Gastroesophageal sphincter (tissue), 4 donors: ENCODE results near the gene TTC8. TPM values are rescaled to one million over a fixed set of nuclear protein-coding genes. Genes with fewer than 3 reads are reported as not detected.
"Not testable (repeated sequence)": the region's sequence is repeated elsewhere in the genome, so short reads cannot be mapped to it uniquely, and the experiment has no call there.

Source experiments
- ATAC-seq: fragments of 150-250 bp; one replicate; pipeline ENCODE4 v1.9.1; 2016; ENCODE audit warnings: mild to moderate bottlenecking, moderate library complexity
- H3K27ac ChIP-seq, 4 donors: fragments of 200-600 bp; sonication (generic) in 3 of 4; 1 replicate in 3 of 4; 2 replicates in 1 of 4; pipeline ENCODE4 v1.5.1; 2016 to 2019
- H3K27me3 ChIP-seq: fragments of 200-600 bp; sonication (generic); one replicate; pipeline ENCODE4 v1.5.1; 2019
- H3K36me3 ChIP-seq, 2 donors: fragments of 200-600 bp; sonication (generic); one replicate each; pipeline ENCODE4 v1.5.1; 2019; ENCODE audit warnings: control low read depth in 1 of 2
- H3K4me1 ChIP-seq, 3 donors: fragments of 200-600 bp; sonication (generic); 1 replicate in 2 of 3; 2 replicates in 1 of 3; pipeline ENCODE4 v1.5.1; 2016 to 2019; ENCODE audit warnings: control low read depth in 2 of 3
- H3K4me3 ChIP-seq, 2 donors: fragments of 200-600 bp; sonication (generic); one replicate each; pipeline ENCODE4 v1.5.1; 2019; ENCODE audit warnings: mild to moderate bottlenecking in 1 of 2, moderate library complexity in 1 of 2
- H3K9me3 ChIP-seq, 3 donors: fragments of 200-600 bp; sonication (generic); one replicate each; pipeline ENCODE4 v1.5.1; 2017 to 2019; ENCODE audit warnings: control low read depth in 2 of 3
- CTCF ChIP-seq, 4 experiments: fragments of 200-600 bp in 2 of 4; fragments of 450-650 bp in 2 of 4; sonication (generic) in 1 of 4; IDR thresholded peaks; one replicate each; pipeline ENCODE4 v1.5.1; 2017 to 2019; ENCODE audit warnings: antibody characterized with exemption in 4 of 4, mild to moderate bottlenecking in 2 of 4, moderate library complexity in 2 of 4
- EP300 ChIP-seq: sonication (generic); formaldehyde crosslinking; IDR thresholded peaks from one replicate; pipeline ENCODE4 v1.6.1; 2017; ENCODE audit warnings: antibody characterized with exemption, mild to moderate bottlenecking
- POLR2A ChIP-seq, 2 donors: fragments of 450-650 bp; IDR thresholded peaks; one replicate each; pipeline ENCODE4 v1.6.1; 2017; ENCODE audit warnings: antibody characterized with exemption in 2 of 2, mild to moderate bottlenecking in 2 of 2, moderate library complexity in 1 of 2
- POLR2AphosphoS5 ChIP-seq: sonication (generic); formaldehyde crosslinking; IDR thresholded peaks from one replicate; pipeline ENCODE4 v1.6.1; 2017; ENCODE audit warnings: antibody characterized with exemption
- WGBS, 2 donors: methylation state at CpG; one replicate each; pipeline ENCODE4 v1.1.5; 2018; ENCODE audit warnings: low coverage in 1 of 2; 5-methylcytosine and 5-hydroxymethylcytosine counted together
- total RNA-seq, 4 donors: library from RNA; depleted of rRNA; stranded (reverse); fragments of >200 nt; gene quantifications; one replicate each; pipeline ENCODE4 v1.1.0, GENCODE V29; 2016

TTC8 gene
- total RNA-seq, 4 donors from 2014 or later = 17.0 to 35.3 (median 24.8) TPM

GRCh38 chr14:88808359-88808758 is 16.1 kb upstream of the TTC8 start:
- TF ChIP-seq POLR2AphosphoS5 = no peak
- no peak for TF ChIP-seq EP300
- TF ChIP-seq POLR2A (IDR thresholded peaks at IDR 0.05) = no peak
- no peak for TF ChIP-seq CTCF (IDR thresholded peaks at IDR 0.05)
- no peak for ATAC-seq
- peaks cover 0 to 9% (median 0%) of the 10 kb centered on the region in 3 donors for H3K9me3 ChIP-seq
- H3K27me3 ChIP-seq = no peaks in the 10 kb centered on the region
- H3K4me3 ChIP-seq = no peak overlapping the region
- H3K36me3 ChIP-seq = no peaks in the 10 kb centered on the region
- H3K4me1 ChIP-seq = no peaks in the 10 kb centered on the region
- H3K27ac ChIP-seq = no peak overlapping the region

- no peak for ATAC-seq
- Histone ChIP-seq H3K27ac (no peak overlapping the region), H3K9me3 (no peaks in the 10 kb centered on the region), H3K4me1 (no peaks in the 10 kb centered on the region), H3K36me3 (no peaks in the 10 kb centered on the region), H3K27me3 (no peaks in the 10 kb centered on the region), H3K4me3 (no peak overlapping the region)
- TF ChIP-seq POLR2A (IDR thresholded peaks at IDR 0.05) (no peak), CTCF (IDR thresholded peaks at IDR 0.05) (no peak), EP300 (no peak), POLR2AphosphoS5 (no peak)
- 100% methylated on average over 1 to 2 of the region's 4 CpGs for WGBS, 2 donors
Measured at GRCh38 chr14:88815980-88816379, 8.5 kb upstream of the TTC8 start.

- Histone ChIP-seq H3K27ac (no peak overlapping the region), H3K9me3 (no peaks in the 10 kb centered on the region), H3K4me3 (no peak overlapping the region), H3K4me1 (no peaks in the 10 kb centered on the region), H3K36me3 (no peaks in the 10 kb centered on the region), H3K27me3 (no peaks in the 10 kb centered on the region)
- ATAC-seq = no peak
- no peak for TF ChIP-seq POLR2AphosphoS5
- TF ChIP-seq POLR2A (IDR thresholded peaks at IDR 0.05) = no peak
- TF ChIP-seq EP300 = no peak
- no peak for TF ChIP-seq CTCF (IDR thresholded peaks at IDR 0.05)
- 92% methylated on average over 1 of the region's 1 CpG for WGBS, 2 donors
Measured at GRCh38 chr14:88818018-88818417, 6.4 kb upstream of the TTC8 start.

GRCh38 chr14:88819674-88820073 is 4.8 kb upstream of the TTC8 start:
- H3K4me1 ChIP-seq, H3K4me3 ChIP-seq, H3K27me3 ChIP-seq, H3K9me3 ChIP-seq, H3K36me3 ChIP-seq, ATAC-seq, H3K27ac ChIP-seq: not testable (repeated sequence)
- 33 to 86% methylated on average over 3 of the region's 3 CpGs for WGBS, 2 donors

- no peaks in the 10 kb centered on the region for H3K9me3 ChIP-seq
- no peaks in the 10 kb centered on the region for H3K36me3 ChIP-seq
- H3K4me3 ChIP-seq = no peak overlapping the region
- H3K27ac ChIP-seq = no peak overlapping the region
- WGBS, 2 donors = 88% methylated on average over 2 of the region's 2 CpGs; no CpG with 5 or more reads in 1 of the 2 donors
- TF ChIP-seq EP300 = no peak
- TF ChIP-seq POLR2A (IDR thresholded peaks at IDR 0.05) = no peak
- TF ChIP-seq POLR2AphosphoS5 = no peak
- TF ChIP-seq CTCF (IDR thresholded peaks at IDR 0.05) = no peak
- no peak for ATAC-seq
- H3K4me1 ChIP-seq = peaks cover 0 to 18% (median 0%) of the 10 kb centered on the region in 3 donors
- no peaks in the 10 kb centered on the region for H3K27me3 ChIP-seq
Measured at GRCh38 chr14:88821378-88821777, 3.1 kb upstream of the TTC8 start.

GRCh38 chr14:88821888-88822287 is 2.6 kb upstream of the TTC8 start:
- Histone ChIP-seq H3K4me1 (peaks cover 0 to 18% (median 0%) of the 10 kb centered on the region in 3 donors), H3K27ac (no peak overlapping the region)
- 73 to 75% methylated on average over 2 of the region's 2 CpGs for WGBS, 2 donors

More at GRCh38 chr14:88821888-88822287, 2.6 kb upstream of the TTC8 start:
- H3K27me3 ChIP-seq = no peaks in the 10 kb centered on the region
- no peaks in the 10 kb centered on the region for H3K36me3 ChIP-seq
- TF ChIP-seq POLR2AphosphoS5 (no peak), EP300 (no peak), CTCF (IDR thresholded peaks at IDR 0.05) (no peak), POLR2A (IDR thresholded peaks at IDR 0.05) (no peak)
- H3K4me3 ChIP-seq = no peak overlapping the region
- no peaks in the 10 kb centered on the region for H3K9me3 ChIP-seq
- ATAC-seq = no peak
